WTC11 (cell line): ENCODE results near the gene UGT3A2.

ENCODE experiments used
- ZNF138 ChIP-seq: sonication (generic); formaldehyde crosslinking; conservative IDR thresholded peaks from 2 replicates; pipeline ENCODE4 v1.8.1; 2022; ENCODE audit warnings: mild to moderate bottlenecking, moderate library complexity, missing genetic modification reagents
- TF ChIP-seq, protein P1 (sequence below): fragments of 200-600 bp; IDR thresholded peaks from 2 replicates; pipeline ENCODE4 v1.8.0; 2022; ENCODE audit warnings: antibody characterized with exemption
- TF ChIP-seq, protein P2 (sequence below): sonication (generic); formaldehyde crosslinking; IDR thresholded peaks from 2 replicates; pipeline ENCODE4 v1.8.0; 2022; ENCODE audit warnings: mild to moderate bottlenecking, missing genetic modification reagents

DNA sequence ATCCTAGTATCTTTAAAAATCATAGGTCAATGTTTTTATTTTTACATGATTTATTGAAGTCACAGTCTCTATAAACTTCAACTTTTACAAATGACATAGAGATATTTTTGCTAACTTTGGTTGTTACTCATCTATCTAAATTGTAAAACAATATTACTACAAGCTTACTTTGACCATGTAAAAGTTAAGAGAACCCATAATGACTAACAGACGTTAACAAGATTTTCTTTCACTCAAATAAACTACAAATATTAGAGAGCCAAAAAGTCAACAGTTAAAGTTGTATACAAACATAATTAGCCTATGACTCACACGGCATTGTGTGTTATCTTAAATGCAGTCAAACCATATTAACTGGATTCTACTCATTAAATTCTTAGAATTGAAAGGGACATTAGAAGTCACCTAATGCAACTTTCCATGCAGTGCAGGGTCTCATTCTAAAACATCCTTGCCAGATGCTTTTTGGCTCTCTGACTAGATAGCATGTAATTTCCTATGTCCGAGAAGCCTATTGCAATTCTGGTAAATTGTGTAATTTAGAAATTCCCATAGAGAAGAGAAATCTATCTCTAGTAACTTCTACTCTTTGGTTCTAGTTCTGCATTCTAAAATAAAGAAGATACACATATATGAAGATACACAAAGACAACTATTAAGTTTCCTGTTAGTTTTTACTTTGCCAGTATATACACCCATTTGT lies 42.2 kb upstream of the UGT3A2 start:
- TF ChIP-seq, protein P1, sequence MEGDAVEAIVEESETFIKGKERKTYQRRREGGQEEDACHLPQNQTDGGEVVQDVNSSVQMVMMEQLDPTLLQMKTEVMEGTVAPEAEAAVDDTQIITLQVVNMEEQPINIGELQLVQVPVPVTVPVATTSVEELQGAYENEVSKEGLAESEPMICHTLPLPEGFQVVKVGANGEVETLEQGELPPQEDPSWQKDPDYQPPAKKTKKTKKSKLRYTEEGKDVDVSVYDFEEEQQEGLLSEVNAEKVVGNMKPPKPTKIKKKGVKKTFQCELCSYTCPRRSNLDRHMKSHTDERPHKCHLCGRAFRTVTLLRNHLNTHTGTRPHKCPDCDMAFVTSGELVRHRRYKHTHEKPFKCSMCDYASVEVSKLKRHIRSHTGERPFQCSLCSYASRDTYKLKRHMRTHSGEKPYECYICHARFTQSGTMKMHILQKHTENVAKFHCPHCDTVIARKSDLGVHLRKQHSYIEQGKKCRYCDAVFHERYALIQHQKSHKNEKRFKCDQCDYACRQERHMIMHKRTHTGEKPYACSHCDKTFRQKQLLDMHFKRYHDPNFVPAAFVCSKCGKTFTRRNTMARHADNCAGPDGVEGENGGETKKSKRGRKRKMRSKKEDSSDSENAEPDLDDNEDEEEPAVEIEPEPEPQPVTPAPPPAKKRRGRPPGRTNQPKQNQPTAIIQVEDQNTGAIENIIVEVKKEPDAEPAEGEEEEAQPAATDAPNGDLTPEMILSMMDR, result no peak
- no peak for TF ChIP-seq ZNF138 (CRISPR knock-in tag)
- TF ChIP-seq, protein P2, sequence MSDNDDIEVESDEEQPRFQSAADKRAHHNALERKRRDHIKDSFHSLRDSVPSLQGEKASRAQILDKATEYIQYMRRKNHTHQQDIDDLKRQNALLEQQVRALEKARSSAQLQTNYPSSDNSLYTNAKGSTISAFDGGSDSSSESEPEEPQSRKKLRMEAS (CRISPR knock-in tag), result no peak
